Measurements from ENCODE around the gene DCAF8L2.
"Not testable (repeated sequence)": the region's sequence is repeated elsewhere in the genome, so short reads cannot be mapped to it uniquely, and the experiment has no call there.

DCAF8L2 gene

DNA sequence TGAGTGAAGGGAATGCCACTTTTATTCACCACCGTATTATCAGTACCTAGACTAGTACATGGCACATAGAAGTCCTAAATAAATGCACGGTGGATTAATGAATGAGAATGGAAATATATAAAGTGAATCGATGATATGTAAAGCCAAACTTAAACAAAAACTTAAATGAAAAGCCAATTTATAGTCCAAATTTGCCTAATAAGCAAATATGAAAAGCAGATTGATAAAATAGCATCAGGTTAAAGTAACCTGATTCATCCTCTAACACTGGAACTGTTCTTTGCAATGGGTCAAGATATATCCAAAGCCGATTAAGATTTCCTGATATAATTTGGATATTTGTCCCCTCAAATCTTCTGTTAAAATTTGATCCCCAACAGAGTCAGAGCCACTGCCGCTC is 150.8 kb downstream of the DCAF8L2 start:
- H3K4me3 ChIP-seq (ENCODE audit: extremely low read depth, insufficient read depth, low read length, poor library complexity, severe bottlenecking): no peak overlapping the region
- WGBS, 2 experiments (ENCODE audit: insufficient coverage in 2 of 2): no CpG with 5 or more reads among the region's 5 CpGs
- H3K36me3 ChIP-seq (ENCODE audit: control insufficient read depth, insufficient read depth, low read length): no peaks in the 10 kb centered on the region
- no peak overlapping the region for H3K27ac ChIP-seq (ENCODE audit: low read depth, low read length, severe bottlenecking)
- H3K9me3 ChIP-seq (ENCODE audit: control insufficient read depth, low read length): no peaks in the 10 kb centered on the region
- H3K4me1 ChIP-seq (ENCODE audit: control insufficient read depth, insufficient read depth, low read length, poor library complexity, severe bottlenecking): no peaks in the 10 kb centered on the region

DNA sequence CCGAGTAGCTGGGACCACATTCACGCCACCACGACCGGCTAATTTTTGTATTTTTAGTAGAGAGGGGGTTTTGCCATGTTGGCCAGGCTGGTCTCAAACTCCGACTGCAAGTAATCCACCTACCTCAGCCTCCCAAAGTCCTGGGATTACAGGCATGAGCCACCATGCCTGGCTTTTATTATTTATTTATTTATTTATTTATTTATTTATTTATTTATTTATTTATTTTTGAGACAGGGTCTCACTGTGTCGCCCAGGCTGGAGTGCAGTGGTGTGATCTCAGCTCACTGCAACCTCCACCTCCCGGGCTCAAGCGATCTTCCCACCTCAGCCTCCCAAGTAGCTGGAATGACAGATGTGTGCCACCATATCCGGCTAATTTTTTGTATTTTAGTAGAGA is 153.4 kb downstream of the DCAF8L2 start:
- not testable (repeated sequence) for H3K4me1 ChIP-seq (ENCODE audit: control insufficient read depth, insufficient read depth, low read length, poor library complexity, severe bottlenecking); H3K36me3 ChIP-seq (ENCODE audit: control insufficient read depth, insufficient read depth, low read length); H3K9me3 ChIP-seq (ENCODE audit: control insufficient read depth, low read length); H3K27ac ChIP-seq (ENCODE audit: low read depth, low read length, severe bottlenecking); H3K4me3 ChIP-seq (ENCODE audit: extremely low read depth, insufficient read depth, low read length, poor library complexity, severe bottlenecking)
- WGBS, 2 experiments (ENCODE audit: insufficient coverage in 2 of 2): no CpG with 5 or more reads among the region's 9 CpGs

DNA sequence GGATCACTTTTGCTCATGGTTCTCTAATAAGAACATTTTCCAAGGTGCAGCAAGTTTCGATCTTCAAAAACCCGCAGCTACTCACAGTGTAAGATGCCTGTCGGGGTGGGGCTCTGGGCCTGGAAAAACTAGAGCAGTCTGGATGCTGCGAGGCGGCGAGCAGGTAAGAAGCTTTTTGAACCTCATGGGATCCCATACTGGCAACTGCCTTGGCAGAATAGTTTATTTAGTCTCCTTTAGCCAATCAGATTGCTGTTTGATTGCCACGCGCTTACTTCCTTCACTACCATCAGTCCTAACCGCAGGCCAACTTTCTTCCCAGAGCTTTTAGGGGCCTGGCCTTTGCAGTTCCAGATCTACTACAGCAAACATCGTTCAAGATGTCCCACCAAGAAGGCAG is 156.4 kb downstream of the DCAF8L2 start:
- no peak overlapping the region for H3K4me3 ChIP-seq (ENCODE audit: extremely low read depth, insufficient read depth, low read length, poor library complexity, severe bottlenecking)
- 100% methylated on average over 3 to 5 of the region's 10 CpGs for WGBS, 2 experiments (ENCODE audit: insufficient coverage in 2 of 2)

DNA sequence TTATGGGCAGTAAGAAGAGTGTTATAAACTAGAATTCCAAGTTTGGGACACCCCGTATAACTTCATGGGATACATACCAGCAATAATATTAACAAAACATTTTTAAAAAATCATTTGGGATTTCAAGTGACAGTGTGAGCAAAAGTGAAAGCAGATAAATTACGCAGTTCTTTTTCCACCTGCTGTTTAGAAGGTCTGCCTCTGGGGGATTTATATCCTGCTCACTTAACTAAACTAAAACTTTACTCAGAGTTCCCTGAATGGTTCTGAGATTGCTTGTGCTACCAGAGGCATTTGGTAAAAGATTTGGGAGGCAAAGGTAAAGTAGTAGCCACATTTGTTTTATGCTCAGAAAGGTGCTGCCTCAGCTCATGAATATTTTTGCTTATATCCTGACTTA is 160.2 kb downstream of the DCAF8L2 start:
- not testable (repeated sequence) for H3K4me1 ChIP-seq (ENCODE audit: control insufficient read depth, insufficient read depth, low read length, poor library complexity, severe bottlenecking); H3K9me3 ChIP-seq (ENCODE audit: control insufficient read depth, low read length); H3K36me3 ChIP-seq (ENCODE audit: control insufficient read depth, insufficient read depth, low read length); H3K4me3 ChIP-seq (ENCODE audit: extremely low read depth, insufficient read depth, low read length, poor library complexity, severe bottlenecking); H3K27ac ChIP-seq (ENCODE audit: low read depth, low read length, severe bottlenecking)
- no CpG with 5 or more reads among the region's 2 CpGs for WGBS, 2 experiments (ENCODE audit: insufficient coverage in 2 of 2)

More for the DNA sequence above, 156.4 kb downstream of the DCAF8L2 start:
- no peak overlapping the region for H3K27ac ChIP-seq (ENCODE audit: low read depth, low read length, severe bottlenecking)
- no peaks in the 10 kb centered on the region for H3K4me1 ChIP-seq (ENCODE audit: control insufficient read depth, insufficient read depth, low read length, poor library complexity, severe bottlenecking)
- no peaks in the 10 kb centered on the region for H3K9me3 ChIP-seq (ENCODE audit: control insufficient read depth, low read length)
- H3K36me3 ChIP-seq (ENCODE audit: control insufficient read depth, insufficient read depth, low read length): no peaks in the 10 kb centered on the region

DNA sequence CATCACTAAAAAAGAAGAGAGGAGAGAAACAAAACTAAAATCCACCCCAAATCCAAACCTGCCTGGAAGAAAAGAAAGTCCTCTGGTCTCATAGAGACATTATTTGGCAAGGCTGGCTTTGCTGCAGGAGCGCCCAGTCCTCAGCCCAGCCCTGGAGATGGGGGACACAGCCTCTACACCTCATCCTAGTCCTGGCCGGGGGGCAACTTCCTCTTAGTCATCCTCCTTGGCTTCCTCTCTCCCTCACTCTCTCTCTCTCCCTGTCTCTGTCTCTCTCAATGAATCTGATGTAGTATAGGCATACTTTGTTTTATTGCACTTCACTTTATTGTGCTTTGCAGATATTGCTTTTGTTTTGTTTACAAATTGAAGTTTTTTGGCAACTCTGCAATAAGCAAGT is 161.8 kb downstream of the DCAF8L2 start:
- Histone ChIP-seq H3K4me1 (ENCODE audit: control insufficient read depth, insufficient read depth, low read length, poor library complexity, severe bottlenecking) (no peaks in the 10 kb centered on the region), H3K9me3 (ENCODE audit: control insufficient read depth, low read length) (no peaks in the 10 kb centered on the region), H3K36me3 (ENCODE audit: control insufficient read depth, insufficient read depth, low read length) (no peaks in the 10 kb centered on the region), H3K27ac (ENCODE audit: low read depth, low read length, severe bottlenecking) (no peak overlapping the region), H3K4me3 (ENCODE audit: extremely low read depth, insufficient read depth, low read length, poor library complexity, severe bottlenecking) (no peak overlapping the region)
- WGBS, 2 experiments (ENCODE audit: insufficient coverage in 2 of 2): no CpG with 5 or more reads among the region's 2 CpGs

DNA sequence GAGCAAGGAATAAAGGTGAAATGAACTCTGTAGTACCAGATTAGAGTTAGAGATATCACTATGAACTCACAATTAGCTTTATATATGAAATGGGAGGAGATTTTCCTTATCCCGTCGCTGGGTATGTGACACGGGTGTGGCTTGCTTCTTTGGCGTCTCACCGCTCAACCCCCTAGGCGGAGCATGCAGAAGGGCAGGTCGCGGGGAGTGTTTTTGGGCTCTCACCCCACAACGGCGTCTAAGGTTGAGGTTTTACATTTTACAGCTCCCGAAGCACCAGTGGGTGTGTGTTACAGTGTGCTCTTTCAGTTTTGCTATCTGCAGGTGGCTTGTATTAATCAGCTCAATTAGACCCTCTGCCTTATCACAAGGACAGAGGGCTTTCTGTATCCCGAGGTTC is 175.6 kb downstream of the DCAF8L2 start:
- H3K9me3 ChIP-seq (ENCODE audit: control insufficient read depth, low read length): no peaks in the 10 kb centered on the region
- no peak overlapping the region for H3K27ac ChIP-seq (ENCODE audit: low read depth, low read length, severe bottlenecking)
- H3K4me1 ChIP-seq (ENCODE audit: control insufficient read depth, insufficient read depth, low read length, poor library complexity, severe bottlenecking): no peaks in the 10 kb centered on the region
- WGBS, 2 experiments (ENCODE audit: insufficient coverage in 2 of 2): 100% methylated on average over 6 of the region's 12 CpGs; no CpG with 5 or more reads in 1 of the 2 experiments
- H3K4me3 ChIP-seq (ENCODE audit: extremely low read depth, insufficient read depth, low read length, poor library complexity, severe bottlenecking): no peak overlapping the region
- no peaks in the 10 kb centered on the region for H3K36me3 ChIP-seq (ENCODE audit: control insufficient read depth, insufficient read depth, low read length)

DNA sequence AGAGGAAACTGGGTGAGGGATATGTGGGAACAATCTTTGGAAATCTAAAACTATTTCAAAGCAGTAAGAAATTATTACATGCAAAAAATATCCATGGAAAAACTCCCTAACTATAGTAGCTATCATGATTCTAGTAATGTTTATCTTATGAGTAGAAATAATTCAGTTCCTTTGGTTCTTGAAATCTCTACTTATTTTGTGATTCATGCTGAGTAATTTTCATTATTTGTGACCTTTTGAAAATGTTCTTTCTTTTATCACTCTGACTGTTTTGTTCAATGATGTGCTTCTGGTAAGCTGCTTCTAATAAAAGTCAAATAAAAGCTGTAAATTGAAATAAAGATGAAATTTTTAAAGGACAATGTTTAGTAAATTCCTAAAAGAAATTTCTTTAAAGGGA is 177.2 kb downstream of the DCAF8L2 start:
- no peaks in the 10 kb centered on the region for H3K4me1 ChIP-seq (ENCODE audit: control insufficient read depth, insufficient read depth, low read length, poor library complexity, severe bottlenecking)
- no peaks in the 10 kb centered on the region for H3K9me3 ChIP-seq (ENCODE audit: control insufficient read depth, low read length)
- no peak overlapping the region for H3K27ac ChIP-seq (ENCODE audit: low read depth, low read length, severe bottlenecking)
- no peak overlapping the region for H3K4me3 ChIP-seq (ENCODE audit: extremely low read depth, insufficient read depth, low read length, poor library complexity, severe bottlenecking)
- no peaks in the 10 kb centered on the region for H3K36me3 ChIP-seq (ENCODE audit: control insufficient read depth, insufficient read depth, low read length)

DNA sequence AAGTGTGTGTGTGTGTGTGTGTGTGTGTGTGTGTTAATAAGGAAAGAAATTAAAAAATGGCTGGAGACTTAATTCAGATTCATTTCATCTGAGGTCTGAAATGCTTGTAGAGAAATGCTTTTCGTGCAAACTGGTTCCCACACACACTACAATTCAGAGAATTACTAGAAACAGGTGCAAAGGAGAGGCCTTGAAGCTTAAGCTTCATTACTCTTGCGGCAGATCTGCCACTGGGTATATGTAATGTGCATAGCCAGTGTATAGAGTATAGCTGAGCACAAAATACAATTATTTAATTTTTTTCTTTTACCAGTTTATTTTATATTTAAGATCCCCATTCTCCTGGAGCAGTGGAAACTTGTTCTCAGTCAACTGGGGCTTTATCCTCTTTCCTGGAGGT is 185.8 kb downstream of the DCAF8L2 start:
- H3K27ac ChIP-seq (ENCODE audit: low read depth, low read length, severe bottlenecking): no peak overlapping the region
- H3K36me3 ChIP-seq (ENCODE audit: control insufficient read depth, insufficient read depth, low read length): no peaks in the 10 kb centered on the region
- no peaks in the 10 kb centered on the region for H3K4me1 ChIP-seq (ENCODE audit: control insufficient read depth, insufficient read depth, low read length, poor library complexity, severe bottlenecking)
- WGBS, 2 experiments (ENCODE audit: insufficient coverage in 2 of 2): no CpG with 5 or more reads among the region's 2 CpGs
- no peaks in the 10 kb centered on the region for H3K9me3 ChIP-seq (ENCODE audit: control insufficient read depth, low read length)
- no peak overlapping the region for H3K4me3 ChIP-seq (ENCODE audit: extremely low read depth, insufficient read depth, low read length, poor library complexity, severe bottlenecking)

DNA sequence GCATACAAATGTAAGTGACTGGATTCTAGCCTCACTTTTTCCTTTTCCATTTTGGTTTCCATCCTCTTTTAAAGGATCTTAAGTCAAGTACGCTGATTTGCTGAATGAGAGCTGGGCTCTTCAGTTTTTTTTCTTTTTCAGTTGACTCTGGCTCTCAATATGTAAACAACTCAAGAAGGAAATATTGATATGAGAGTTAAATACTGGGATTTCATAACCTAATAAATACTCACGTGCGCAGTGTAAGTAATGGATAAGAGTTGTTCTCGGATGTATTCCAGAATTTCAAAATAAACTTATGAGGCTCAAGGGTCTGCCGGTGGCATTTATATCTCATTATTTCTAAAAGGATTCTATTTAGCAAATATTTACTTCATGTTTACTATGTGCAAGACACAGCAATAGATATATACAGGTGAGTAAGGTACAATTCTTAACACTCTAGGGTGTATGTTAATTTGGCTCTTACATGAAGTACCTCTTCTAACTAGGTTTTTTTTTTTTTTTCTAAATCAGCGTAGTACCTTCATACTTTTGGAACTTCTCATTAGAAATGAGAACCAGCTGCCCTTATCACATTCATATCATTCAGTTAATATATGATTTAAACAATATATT is 206.6 kb downstream of the DCAF8L2 start:
- H3K27ac ChIP-seq (ENCODE audit: low read depth, low read length, severe bottlenecking): no peak overlapping the region
- no peaks in the 10 kb centered on the region for H3K4me1 ChIP-seq (ENCODE audit: control insufficient read depth, insufficient read depth, low read length, poor library complexity, severe bottlenecking)
- H3K36me3 ChIP-seq (ENCODE audit: control insufficient read depth, insufficient read depth, low read length): no peaks in the 10 kb centered on the region
- WGBS, 2 experiments (ENCODE audit: insufficient coverage in 2 of 2): no CpG with 5 or more reads among the region's 6 CpGs
- H3K9me3 ChIP-seq (ENCODE audit: control insufficient read depth, low read length): no peaks in the 10 kb centered on the region
- no peak overlapping the region for H3K4me3 ChIP-seq (ENCODE audit: extremely low read depth, insufficient read depth, low read length, poor library complexity, severe bottlenecking)

DNA sequence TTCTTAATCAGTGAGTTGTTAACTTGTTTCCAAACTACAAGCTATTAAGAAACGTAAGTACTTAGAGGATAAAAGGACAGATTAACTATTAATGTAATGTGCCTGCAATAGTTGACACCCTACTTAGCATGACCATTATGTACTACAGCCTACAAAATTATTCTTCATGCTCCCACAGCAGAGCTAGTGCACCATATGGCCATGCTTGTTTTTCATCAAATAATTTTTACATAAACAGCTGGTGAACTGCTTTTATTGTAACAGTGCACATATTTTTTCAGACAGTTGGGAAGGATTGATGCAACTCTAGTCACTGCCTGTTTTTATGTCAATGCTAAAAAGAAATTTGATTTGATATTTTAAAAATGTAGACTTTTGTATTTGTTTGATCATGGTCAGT is 207.4 kb downstream of the DCAF8L2 start:
- Histone ChIP-seq H3K27ac (ENCODE audit: low read depth, low read length, severe bottlenecking) (no peak overlapping the region), H3K4me1 (ENCODE audit: control insufficient read depth, insufficient read depth, low read length, poor library complexity, severe bottlenecking) (no peaks in the 10 kb centered on the region), H3K4me3 (ENCODE audit: extremely low read depth, insufficient read depth, low read length, poor library complexity, severe bottlenecking) (no peak overlapping the region), H3K9me3 (ENCODE audit: control insufficient read depth, low read length) (no peaks in the 10 kb centered on the region), H3K36me3 (ENCODE audit: control insufficient read depth, insufficient read depth, low read length) (no peaks in the 10 kb centered on the region)
- no CpG with 5 or more reads among the region's 1 CpG for WGBS, 2 experiments (ENCODE audit: insufficient coverage in 2 of 2)
